ENCODE results near the gene HOXD11.
A peak's percentile ranks its signal among the peaks of the same experiment; 100 is the strongest.

Gene HOXD11

DNA sequence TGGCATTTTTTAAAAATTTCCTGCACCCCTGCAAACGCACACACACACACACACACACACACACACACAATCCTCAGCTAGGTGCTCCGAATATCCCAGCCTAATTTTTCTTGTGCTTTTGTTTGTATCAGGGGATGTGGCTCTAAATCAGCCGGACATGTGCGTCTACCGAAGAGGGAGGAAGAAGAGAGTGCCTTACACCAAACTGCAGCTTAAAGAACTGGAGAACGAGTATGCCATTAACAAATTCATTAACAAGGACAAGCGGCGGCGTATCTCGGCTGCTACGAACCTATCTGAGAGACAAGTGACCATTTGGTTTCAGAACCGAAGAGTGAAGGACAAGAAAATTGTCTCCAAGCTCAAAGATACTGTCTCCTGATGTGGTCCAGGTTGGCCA lies 12.7 kb upstream of the HOXD11 start:
- no peak for DNase-seq

DNA sequence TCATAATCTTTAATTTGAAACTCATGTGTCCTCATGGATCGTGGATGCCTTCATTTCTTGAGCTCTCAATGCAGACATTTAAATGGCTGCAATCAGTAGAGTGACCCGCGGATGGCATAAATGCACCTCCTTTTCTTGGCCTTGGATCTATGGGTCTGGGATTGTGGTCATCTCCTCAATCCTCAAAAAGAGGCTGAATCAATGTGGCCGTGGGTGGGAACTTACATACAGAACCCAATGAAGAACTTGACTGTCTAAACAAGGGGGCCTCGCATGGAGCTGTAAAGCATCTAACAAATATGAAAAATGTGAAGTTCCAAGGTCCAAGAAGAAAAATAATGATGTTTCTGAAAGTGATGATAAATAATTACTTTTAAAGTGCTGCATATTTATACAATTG lies 11.7 kb upstream of the HOXD11 start:
- DNase-seq = no peak

DNA sequence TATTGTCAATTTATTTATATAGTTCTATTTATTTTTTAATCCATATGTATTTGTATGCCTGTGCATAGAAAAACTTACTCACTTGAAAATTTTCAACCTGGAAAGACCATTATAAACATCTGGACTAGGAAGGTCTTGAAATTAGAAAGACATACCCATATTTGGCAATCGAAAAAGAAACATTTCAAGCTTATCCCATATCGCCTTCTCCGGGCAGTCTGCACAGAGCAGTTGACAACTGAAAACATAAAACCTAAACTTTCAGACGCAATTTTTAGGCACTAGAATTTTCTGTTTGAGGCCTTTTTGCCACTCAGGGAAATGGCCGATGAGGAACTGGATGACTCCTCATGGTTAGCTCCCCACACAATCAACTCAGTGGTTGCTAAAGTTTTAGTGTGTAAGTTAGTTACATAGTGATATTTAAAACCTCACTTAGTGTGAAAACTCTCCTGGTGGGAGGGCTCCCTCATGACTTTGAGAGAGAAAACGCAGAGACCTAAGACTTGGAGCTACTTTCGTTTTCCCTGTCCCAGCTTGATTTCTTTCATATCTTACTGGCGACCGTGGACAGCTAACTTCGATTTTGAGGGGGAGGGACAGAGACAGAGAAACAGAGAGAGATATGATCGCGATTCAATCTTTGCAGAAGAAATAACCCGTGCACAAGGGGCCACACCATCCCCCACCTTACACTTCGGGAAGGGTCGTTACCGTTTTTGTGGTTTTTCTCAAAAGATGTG lies 10.7 kb upstream of the HOXD11 start:
- no peak for DNase-seq

DNA sequence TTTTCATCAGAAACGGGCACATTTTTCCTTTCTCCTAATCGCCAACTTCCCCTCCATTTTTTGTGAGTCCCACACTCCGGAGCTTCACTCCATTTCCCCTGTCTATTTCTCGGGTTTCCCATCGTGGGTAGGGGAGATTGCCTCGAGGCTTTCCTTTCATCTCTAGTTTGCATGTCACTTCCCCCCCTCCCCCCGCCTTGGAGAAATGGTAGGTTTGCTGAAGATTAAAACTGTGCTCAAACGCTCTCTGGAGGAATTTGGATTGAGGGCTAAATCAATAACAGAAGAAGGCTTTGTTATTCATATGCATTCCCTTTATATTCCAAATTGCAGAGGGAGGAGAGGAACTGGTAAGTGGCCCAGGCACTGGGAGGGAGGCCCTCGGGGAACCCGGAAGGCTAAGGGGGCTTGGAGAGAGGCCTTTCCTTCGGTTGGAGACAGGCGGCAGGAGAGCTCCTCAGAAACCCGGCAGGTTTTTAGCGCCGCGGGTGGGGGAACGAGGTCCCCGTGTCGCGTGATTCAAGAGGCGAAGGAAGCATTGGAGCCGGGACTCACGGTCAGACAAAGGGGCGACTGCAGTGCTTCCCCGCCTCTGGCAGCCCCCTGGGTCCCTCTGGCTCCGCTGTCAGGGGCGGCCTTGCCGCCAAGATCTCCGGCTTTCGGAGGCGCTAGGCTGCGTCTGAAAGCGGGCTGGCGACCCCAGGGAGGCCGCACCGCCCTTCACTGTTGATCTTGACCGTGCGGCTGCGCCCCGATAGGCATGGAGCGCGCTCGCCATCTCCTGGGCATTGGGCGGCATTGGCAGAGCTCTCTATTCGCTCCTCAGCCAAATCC lies 9.9 kb upstream of the HOXD11 start:
- DNase-seq = peak; percentile 40

DNA sequence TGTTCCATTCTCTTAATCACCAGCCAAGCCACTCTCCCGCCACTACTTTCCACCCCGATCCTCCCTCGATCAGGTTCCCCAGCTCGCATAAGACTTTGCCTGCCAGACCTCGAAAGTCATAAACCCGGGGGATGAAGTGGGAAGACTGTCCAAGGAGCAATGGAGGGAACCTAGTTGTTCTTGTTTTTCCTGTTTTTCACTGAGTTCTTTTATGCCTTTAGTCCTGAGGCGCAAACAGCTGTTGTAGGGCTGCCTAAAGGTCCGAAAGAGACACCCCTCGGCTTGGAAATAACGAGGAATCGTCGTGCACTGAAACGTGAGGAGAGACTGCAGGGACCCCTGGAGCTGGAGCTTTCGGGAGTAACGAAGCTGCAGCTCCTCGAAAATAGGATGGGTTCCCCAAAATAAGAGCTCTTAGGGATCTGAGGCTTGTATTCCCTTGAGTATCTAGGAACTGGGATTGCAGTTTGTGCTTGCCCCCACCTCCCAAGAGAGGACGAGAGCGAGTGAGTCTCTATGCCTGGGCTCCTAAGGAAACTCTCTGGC lies 9.2 kb upstream of the HOXD11 start:
- DNase-seq = no peak

DNA sequence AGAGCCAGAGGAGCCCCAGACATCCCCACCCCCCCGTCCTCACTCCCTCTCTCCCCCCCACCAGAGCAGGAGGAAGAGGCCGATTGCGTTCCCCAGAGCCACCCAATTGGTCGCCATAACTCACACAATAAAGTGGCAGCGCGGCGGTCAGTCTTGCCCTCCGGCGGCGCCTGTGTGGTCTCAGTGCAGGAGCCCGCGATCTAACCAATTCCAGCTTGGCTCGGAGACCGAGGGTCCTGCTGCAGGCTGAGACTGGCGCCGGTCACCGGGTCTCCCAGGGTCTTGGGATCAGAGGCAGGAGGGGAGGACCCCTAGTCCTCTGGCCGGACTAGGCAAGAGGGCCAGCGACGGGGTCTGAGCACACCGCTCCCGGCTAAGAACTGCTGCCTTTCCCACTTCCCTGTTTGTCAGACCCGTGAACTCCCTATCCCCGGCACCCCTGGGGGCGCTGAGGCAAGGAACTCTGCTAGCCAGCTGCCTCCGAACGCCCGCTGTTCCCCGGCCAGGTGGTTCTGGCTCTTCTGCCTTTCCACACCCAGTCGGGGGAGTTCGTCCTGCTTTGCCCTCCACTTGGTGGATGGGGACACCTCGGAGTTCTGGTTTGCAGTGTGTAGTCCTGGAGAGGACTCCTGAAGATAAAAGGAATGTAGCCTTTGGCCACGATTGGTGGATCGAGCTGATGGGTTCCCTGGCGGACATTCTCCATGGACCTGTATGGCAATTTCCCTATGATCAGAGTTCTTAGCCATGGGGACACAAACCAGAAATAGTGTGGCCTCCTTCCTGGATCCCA lies 8.5 kb upstream of the HOXD11 start:
- no peak for DNase-seq

DNA sequence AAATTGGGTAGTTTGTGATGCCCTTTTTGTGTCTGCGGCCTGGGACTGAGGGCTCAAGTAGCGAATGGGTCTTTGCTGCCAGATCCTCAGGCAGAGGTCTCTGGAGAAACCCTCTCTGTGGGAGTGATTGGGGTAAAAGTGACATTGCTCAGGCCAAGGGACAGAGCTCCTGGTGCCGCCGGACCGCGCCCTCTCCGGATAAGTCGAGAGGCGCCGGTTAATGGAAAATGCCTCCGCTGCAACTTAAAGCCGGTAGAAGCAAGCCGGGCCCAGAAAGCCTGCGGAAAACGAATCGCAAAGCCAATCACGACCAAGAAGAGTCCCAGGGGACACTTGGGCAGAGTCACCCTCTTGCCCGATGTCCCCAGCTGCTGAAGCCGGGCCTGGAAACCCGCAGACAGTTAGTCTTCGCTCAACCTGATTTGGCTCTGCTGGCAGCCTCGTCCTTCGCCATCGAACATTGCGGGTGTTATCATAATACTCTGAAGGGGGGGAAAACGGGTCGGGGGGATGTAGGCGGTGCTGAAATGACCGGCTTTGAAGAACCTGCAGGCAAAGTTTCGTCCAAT lies 7.8 kb upstream of the HOXD11 start:
- DNase-seq = no peak

DNA sequence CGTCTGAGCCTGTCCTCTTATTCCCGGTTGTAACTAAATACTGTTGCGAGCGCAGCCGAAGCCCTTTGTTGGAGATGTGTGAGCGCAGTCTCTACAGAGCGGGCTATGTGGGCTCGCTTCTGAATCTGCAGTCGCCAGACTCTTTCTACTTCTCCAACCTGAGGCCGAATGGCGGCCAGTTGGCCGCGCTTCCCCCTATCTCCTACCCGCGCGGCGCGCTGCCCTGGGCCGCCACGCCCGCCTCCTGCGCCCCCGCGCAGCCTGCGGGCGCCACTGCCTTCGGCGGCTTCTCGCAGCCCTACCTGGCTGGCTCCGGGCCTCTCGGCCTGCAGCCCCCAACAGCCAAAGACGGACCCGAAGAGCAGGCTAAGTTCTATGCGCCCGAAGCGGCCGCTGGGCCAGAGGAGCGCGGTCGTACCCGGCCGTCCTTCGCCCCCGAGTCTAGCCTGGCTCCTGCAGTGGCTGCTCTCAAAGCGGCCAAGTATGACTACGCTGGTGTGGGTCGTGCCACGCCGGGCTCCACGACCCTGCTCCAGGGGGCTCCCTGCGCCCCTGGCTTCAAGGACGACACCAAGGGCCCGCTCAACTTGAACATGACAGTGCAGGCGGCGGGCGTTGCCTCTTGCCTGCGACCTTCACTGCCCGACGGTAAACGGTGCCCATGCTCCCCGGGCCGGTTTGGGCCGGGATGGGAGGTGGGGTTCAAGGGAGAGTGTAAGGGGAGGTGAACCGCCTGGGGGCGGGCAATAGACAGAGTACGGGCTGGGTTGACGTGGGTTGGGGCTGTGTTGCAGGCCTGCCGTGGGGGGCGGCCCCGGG lies 7.1 kb upstream of the HOXD11 start, which contains the start of gene HOXD12:
HOXD12 (plus strand) TSS at position 68 of the 819 bp plus-strand sequence; CDS start at position 75, 7 bp downstream.
- no peak for DNase-seq

DNA sequence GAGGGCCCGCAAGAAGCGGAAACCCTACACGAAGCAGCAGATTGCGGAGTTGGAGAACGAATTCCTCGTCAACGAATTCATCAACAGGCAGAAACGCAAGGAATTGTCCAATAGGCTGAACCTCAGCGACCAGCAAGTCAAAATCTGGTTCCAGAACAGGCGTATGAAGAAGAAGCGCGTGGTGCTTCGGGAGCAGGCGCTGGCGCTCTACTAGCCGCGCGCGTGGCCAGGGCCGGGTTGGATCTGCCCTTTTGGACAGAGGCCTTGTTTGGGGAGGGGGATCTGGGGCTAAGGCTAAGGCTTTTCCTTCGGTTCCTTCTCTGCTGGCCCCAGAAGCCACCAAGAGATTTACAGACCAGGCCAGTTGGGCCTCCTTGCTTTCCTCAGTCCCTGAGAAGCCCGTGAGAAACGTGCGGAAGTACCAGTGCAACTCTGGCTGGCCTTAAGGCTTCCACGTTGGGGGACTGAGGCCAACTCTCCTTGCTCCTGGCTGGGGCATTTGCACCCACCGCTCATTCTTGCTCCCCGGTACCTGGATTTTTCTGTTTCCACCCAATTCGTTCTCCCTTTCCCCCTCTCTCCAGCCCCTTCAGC lies 6.4 kb upstream of the HOXD11 start:
- no peak for DNase-seq

DNA sequence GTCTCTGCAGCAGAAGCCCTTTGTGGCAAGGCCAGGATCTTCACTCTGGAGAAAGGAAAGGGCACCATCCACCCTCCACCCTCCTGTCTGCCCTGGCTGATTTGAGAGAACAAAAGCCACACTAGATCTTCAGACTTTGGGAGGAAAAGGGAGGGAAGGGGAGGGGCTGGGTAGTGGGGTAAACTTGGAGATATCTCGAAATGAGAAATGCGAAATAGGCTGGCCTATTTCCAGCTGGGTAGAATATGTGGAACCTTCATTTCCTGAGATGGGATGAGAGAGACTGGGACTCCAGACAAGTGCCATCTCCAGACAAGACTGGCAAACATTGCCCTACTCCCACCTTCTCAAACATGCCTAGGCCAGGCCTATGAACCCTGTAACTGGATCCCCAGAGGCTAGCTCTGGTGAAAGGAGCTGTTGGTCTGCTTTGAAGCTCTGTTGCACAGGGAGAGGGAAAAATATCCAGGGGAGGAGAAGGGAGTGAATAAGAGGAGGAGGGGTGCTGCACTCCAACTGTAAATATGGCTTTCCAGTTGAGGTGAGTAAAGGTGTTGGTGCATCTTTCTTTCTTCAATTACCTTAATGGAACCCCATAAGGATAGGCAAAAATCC lies 5.8 kb upstream of the HOXD11 start:
- DNase-seq = no peak

DNA sequence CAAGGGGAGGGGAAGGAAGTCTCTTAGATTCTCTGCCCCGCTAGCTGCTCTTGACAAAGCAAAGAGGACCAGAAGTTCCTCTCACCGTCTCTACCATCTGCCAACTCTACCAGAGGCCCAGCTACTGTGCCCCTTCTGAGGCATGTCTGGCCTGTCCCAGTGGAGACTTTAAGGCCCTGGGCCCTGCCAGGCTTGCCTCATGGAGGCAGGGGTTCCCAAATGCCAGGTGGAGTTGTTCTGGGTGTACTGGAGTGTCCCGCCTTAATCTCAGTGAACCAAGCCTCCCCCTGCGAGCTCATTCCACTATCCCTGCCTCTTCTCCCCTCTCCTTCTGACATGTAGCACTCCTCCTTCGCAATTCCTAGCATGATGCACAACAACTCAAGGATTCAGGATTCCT lies 5.2 kb upstream of the HOXD11 start:
- DNase-seq = no peak

DNA sequence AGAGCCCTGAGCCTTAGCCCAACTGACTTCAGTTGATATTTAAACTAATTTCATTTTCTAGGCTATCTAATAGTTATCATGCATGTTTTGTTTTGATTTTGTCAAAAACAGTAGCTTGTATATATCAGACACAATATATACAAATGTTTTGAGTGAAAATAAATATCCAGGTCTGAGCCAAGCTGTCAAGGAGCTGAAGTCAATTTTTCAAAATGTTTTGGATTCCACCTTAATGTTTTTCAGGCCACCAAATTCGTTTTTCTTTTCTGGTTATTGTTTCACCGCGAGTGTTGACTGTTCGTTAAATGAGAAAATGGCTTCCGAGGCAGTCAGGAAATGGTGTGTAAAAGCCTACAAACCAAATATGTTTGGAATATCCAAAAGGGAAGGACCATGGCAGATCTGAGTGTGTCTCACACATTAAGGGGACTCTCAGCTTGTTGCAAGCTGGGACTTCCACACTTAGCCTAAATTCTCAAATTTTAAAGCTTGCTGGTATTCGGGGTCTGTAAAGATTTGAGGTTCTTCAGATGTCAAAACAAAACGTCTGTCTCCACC lies 4.7 kb upstream of the HOXD11 start:
- DNase-seq = no peak

DNA sequence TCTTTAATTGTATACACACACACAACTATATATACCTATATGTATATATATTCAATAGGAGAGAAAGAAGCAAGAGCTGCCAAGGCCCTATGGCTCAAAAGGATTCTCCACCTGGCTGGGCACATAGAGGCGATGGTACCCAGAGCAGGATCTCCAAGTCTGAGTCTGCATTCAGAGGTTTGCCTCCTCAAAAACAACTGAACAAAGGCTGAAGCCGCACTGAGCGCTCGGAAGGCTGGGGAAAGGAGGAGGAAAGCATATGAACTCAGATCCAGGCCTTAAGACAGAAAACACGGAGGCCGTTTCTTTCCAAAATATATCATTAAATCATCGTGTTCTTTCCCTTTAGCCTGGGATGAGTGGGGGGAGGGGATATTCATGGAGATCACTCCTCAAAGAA lies 3.9 kb upstream of the HOXD11 start:
- no peak for DNase-seq

DNA sequence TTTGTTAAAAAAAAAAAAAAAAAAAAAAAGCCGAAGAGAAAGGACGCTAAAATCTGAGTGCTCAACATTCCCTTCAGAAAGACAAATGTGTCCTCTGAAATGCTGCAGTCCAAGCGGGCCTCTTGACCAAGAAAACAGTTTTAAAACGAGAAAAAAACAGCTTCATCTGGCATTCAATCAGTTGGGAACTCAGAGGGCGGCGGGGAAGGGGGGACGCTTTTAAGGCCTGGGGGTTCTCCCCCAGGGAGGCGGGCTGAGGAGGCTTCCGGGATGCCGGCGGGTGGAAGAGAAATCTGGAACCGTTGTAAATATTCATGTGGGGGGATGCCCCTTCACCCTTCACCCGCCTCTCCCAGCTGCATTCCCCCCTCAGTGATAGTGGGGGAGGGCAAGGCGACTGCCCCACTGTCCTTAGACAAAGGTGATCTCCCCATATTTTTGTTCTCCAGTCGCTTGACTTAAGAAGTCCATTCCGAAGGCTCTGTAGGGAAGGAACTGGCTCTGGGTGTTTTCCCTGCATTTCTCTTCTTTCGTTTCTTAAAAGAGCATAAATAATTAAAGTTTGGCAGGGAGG lies 3.3 kb upstream of the HOXD11 start:
- no peak for DNase-seq

DNA sequence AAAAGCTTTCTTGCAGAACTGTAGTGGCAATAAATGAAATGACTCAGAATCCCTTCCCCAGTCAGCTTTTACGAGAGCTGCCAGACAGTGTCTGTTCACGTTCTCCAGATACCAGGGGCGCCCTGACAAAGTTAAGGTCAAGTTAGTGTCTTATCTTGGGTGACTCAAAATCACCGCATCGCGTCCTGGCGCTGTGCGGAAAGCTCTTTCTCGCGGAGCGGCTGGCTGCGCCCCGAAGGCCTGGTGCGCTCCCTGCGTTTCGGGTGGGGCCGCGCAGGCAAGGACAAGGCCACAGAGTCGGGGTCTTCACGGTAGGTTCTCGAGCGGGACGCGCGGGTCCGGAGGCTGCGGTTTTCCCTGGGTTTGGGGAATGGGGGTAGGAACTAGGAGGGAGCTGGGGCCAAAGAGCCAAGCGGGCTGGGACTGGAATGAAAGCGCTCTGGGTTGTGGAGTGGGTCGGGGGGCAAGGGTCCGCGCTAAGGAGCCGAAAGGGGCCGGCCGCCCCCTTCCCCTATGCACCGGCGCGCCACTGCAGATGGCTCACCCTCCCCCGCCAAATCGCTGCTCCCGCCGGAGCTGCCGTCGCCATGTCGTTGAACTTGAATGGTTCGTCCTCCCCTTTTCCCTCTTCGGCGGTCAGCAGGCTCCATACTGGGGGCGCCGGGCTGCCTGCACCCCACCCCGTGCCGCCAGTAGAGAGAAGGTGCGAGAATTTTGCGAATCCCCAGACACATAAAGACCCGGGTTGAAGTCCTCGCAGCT lies 2.6 kb upstream of the HOXD11 start:
- DNase-seq = no peak

DNA sequence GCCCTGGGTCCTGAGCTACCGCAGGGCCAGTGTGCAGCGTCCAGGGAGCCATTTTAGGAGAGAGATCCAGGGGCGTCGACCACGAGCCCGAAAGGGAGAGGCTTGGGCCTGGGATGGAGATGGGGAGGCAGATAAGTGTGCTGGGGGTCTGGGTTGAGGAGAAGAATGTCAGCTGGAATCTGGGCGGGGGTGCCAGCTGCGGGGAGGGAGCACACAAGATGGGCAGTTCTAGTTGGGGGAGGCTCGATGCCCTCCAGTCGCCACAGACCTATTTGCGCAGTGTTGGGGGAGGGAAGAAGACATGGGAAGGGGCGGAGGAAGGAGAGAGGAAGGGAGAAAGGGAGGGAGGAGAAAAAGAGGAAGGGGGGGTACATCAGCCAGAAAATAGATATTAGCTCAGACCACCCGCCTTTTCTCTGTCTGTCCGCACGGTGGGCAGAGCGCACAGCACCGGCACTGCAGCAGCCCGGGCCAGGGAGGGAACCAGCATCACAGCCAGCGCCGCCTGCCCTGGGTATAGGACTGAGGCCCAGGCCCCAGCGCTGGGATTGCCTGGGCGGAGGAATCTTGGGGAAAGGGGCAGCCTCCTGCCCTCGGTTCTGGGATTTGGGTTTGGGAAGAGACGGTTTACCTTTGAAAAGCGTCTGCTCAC lies 1.9 kb upstream of the HOXD11 start:
- DNase-seq = no peak

DNA sequence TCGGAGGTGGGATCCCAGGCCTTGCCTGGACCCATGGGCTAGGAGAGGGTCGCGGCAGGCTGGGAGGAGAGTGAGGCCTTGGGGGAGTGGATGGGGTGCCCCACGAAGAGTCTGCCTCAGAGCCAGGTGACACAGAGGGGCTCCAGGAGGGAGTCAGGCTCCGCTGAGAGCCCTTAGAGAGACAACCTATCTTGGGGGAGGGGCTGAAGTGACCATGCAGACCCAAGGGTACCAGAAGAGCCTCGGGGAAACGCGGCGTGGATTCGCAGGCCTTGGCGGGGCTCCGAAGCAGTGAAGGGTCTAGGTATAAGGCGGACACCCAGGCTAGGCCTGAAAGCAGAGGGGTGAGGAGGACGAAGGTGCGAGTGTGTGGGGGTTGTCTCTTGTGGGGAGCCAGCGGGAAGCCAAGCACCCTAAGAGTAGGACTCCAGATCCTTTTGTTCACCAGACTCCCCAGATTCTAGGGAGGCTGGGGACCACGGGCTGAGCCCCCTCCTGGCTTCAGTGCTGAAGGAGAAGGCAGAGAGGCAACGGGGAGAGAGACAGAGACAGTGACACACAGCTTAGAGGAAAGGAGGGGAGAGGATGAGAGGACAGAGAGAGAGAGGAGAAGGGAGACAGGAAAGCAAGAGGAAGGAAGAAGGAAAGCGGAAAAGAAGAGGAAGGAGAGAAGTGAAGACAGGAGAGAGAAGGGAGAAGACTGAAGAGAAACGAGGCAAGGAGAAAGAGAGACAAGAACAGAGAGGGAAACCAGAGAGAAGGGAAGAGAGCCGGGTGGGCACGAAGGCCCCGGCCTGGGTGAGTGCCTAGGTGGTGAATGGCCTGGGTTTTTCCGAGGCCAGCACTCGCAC lies 1.1 kb upstream of the HOXD11 start:
- no peak for DNase-seq

DNA sequence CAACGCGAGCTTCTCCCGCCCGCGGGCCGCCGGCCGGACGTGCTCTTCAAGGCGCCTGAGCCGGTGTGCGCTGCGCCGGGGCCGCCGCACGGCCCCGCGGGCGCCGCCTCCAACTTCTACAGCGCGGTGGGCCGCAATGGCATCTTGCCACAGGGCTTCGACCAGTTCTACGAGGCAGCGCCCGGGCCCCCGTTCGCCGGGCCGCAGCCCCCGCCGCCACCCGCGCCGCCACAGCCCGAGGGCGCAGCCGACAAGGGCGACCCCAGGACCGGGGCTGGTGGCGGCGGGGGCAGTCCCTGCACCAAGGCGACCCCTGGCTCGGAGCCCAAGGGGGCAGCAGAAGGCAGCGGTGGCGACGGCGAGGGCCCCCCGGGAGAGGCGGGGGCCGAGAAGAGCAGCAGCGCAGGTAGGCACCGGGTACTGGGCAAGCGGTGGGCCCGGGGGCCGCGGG lies 676 bp downstream of the HOXD11 start:
- DNase-seq = no peak

Measured in effector CD8-positive, alpha-beta T cell (primary cell).